GM06990 (cell line): ENCODE data around the gene SLC11A2.

Source experiments
- DNase-seq: peaks from one replicate; pipeline ENCODE4 v3.0.0-alpha.2; 2011; ENCODE audit not compliant: insufficient read length; ENCODE audit errors: extremely low read depth
- H3K27me3 ChIP-seq: replicated peaks from 2 replicates; pipeline ENCODE4 v1.6.0; 2011; ENCODE audit warnings: low read length; ENCODE audit not compliant: control insufficient read depth, insufficient read depth
- H3K36me3 ChIP-seq: 2 replicates; pipeline ENCODE4 v1.5.1; 2011; ENCODE audit warnings: low read length; ENCODE audit not compliant: control insufficient read depth, insufficient read depth
- H3K4me3 ChIP-seq: replicated peaks from 2 replicates; pipeline ENCODE4 v1.5.1; 2011; ENCODE audit warnings: low read depth, mild to moderate bottlenecking, control low read depth, low read length
- CTCF ChIP-seq: IDR thresholded peaks from 2 replicates; pipeline ENCODE4 v1.5.1; 2011; ENCODE audit warnings: low read length, control low read depth, mild to moderate bottlenecking, inconsistent platforms; ENCODE audit not compliant: insufficient read depth, poor library complexity, severe bottlenecking

The SLC11A2 gene

GRCh38 chr12:51055060-51055459 lies 28.9 kb upstream of the SLC11A2 start:
- Histone ChIP-seq H3K36me3 (peaks cover 21% of the 10 kb centered on the region), H3K27me3 (no peaks in the 10 kb centered on the region), H3K4me3 (no peak overlapping the region)
- no peak for TF ChIP-seq CTCF
- DNase-seq, result no peak

GRCh38 chr12:51051787-51052186 lies 25.6 kb upstream of the SLC11A2 start:
- TF ChIP-seq CTCF, result no peak
- DNase-seq, result no peak
- Histone ChIP-seq H3K36me3 (peaks cover 8% of the 10 kb centered on the region), H3K4me3 (no peak overlapping the region), H3K27me3 (no peaks in the 10 kb centered on the region)

GRCh38 chr12:51049525-51049924 lies 23.3 kb upstream of the SLC11A2 start:
- peak overlapping the region; percentile 71 for H3K4me3 ChIP-seq
- TF ChIP-seq CTCF, result no peak
- no peak for DNase-seq
- peaks cover 1% of the 10 kb centered on the region for H3K36me3 ChIP-seq
- H3K27me3 ChIP-seq, result no peaks in the 10 kb centered on the region

- H3K27me3 ChIP-seq, result no peaks in the 10 kb centered on the region
- H3K4me3 ChIP-seq, result peak overlapping the region; percentile 71
- DNase-seq, result no peak
- no peaks in the 10 kb centered on the region; the same call in 1 of the 2 replicates for H3K36me3 ChIP-seq
- no peak for TF ChIP-seq CTCF
These were observed 22.6 kb upstream of the SLC11A2 start for GRCh38 chr12:51048661-51049251.

- H3K4me3 ChIP-seq, result peak within 1 kb of the TSS; percentile 71
- peak; percentile 98 for TF ChIP-seq CTCF
- H3K36me3 ChIP-seq, result no peaks in the 10 kb centered on the region; the same call in 1 of the 2 replicates
- peak; percentile 93 for DNase-seq
- H3K27me3 ChIP-seq, result no peaks in the 10 kb centered on the region
These were observed 21.7 kb upstream of the SLC11A2 start, which contains the start of gene LETMD1 for GRCh38 chr12:51047655-51048540. TSS of gene LETMD1 (plus strand) at chr12:51048327. CDS start at chr12:51048357, 30 bp downstream.
